Measurements from ENCODE around the gene TNS3. TPM values are rescaled to one million over a fixed set of nuclear protein-coding genes. Genes with fewer than 3 reads are reported as not detected.

TNS3 gene
- polyA plus RNA-seq, 2 donors = 2.7 to 3.4 TPM

- 76 to 88% methylated on average over 12 of the region's 12 CpGs for WGBS, 2 donors
- H3K9me3 ChIP-seq (ENCODE audit: control insufficient read depth in 2 of 2, insufficient read depth in 1 of 2, low read depth in 1 of 2, low read length in 1 of 2) = no peaks in the 10 kb centered on the region
- no peak overlapping the region for H3K4me3 ChIP-seq (ENCODE audit: low read depth in 1 of 2, low read length in 2 of 2)
- peaks cover 2 to 5% of the 10 kb centered on the region in 2 donors for H3K4me1 ChIP-seq (ENCODE audit: control insufficient read depth in 2 of 2, insufficient read depth in 2 of 2, low read length in 1 of 2)
- no peaks in the 10 kb centered on the region for H3K36me3 ChIP-seq (ENCODE audit: control insufficient read depth in 2 of 2, insufficient read depth in 2 of 2, low read length in 1 of 2)
- no peaks in the 10 kb centered on the region for H3K27me3 ChIP-seq (ENCODE audit: control insufficient read depth in 1 of 2, insufficient read depth in 2 of 2, low read length in 2 of 2)
- H3K27ac ChIP-seq (ENCODE audit: low read depth in 2 of 2, low read length in 1 of 2) = no peak overlapping the region
Observed at GRCh38 chr7:47488201-47488968, 93.5 kb downstream of the TNS3 start.

- 68 to 71% methylated on average over 9 of the region's 9 CpGs for WGBS, 2 donors
- Histone ChIP-seq H3K27ac (ENCODE audit: low read depth in 2 of 2, low read length in 1 of 2) (no peak overlapping the region), H3K27me3 (ENCODE audit: control insufficient read depth in 1 of 2, insufficient read depth in 2 of 2, low read length in 2 of 2) (no peaks in the 10 kb centered on the region), H3K36me3 (ENCODE audit: control insufficient read depth in 2 of 2, insufficient read depth in 2 of 2, low read length in 1 of 2) (no peaks in the 10 kb centered on the region), H3K9me3 (ENCODE audit: control insufficient read depth in 2 of 2, insufficient read depth in 1 of 2, low read depth in 1 of 2, low read length in 1 of 2) (no peaks in the 10 kb centered on the region), H3K4me1 (ENCODE audit: control insufficient read depth in 2 of 2, insufficient read depth in 2 of 2, low read length in 1 of 2) (peaks cover 6% of the 10 kb centered on the region in 2 donors), H3K4me3 (ENCODE audit: low read depth in 1 of 2, low read length in 2 of 2) (no peak overlapping the region)
Observed at GRCh38 chr7:47485640-47486435, 96.1 kb downstream of the TNS3 start.

GRCh38 chr7:47484923-47485639 is 96.8 kb downstream of the TNS3 start:
- no peak overlapping the region for H3K4me3 ChIP-seq (ENCODE audit: low read depth in 1 of 2, low read length in 2 of 2)
- H3K4me1 ChIP-seq (ENCODE audit: control insufficient read depth in 2 of 2, insufficient read depth in 2 of 2, low read length in 1 of 2) = peaks cover 4 to 6% of the 10 kb centered on the region in 2 donors
- WGBS, 2 donors = 72 to 86% methylated on average over 17 of the region's 17 CpGs
- H3K36me3 ChIP-seq (ENCODE audit: control insufficient read depth in 2 of 2, insufficient read depth in 2 of 2, low read length in 1 of 2) = no peaks in the 10 kb centered on the region
- no peaks in the 10 kb centered on the region for H3K9me3 ChIP-seq (ENCODE audit: control insufficient read depth in 2 of 2, insufficient read depth in 1 of 2, low read depth in 1 of 2, low read length in 1 of 2)
- H3K27ac ChIP-seq (ENCODE audit: low read depth in 2 of 2, low read length in 1 of 2) = no peak overlapping the region
- no peaks in the 10 kb centered on the region for H3K27me3 ChIP-seq (ENCODE audit: control insufficient read depth in 1 of 2, insufficient read depth in 2 of 2, low read length in 2 of 2)

GRCh38 chr7:47484457-47484856 is 97.5 kb downstream of the TNS3 start:
- 92 to 95% methylated on average over 7 of the region's 7 CpGs for WGBS, 2 donors
- H3K27ac ChIP-seq (ENCODE audit: low read depth in 2 of 2, low read length in 1 of 2) = no peak overlapping the region
- peaks cover 4 to 8% of the 10 kb centered on the region in 2 donors for H3K4me1 ChIP-seq (ENCODE audit: control insufficient read depth in 2 of 2, insufficient read depth in 2 of 2, low read length in 1 of 2)
- no peaks in the 10 kb centered on the region for H3K36me3 ChIP-seq (ENCODE audit: control insufficient read depth in 2 of 2, insufficient read depth in 2 of 2, low read length in 1 of 2)
- H3K4me3 ChIP-seq (ENCODE audit: low read depth in 1 of 2, low read length in 2 of 2) = no peak overlapping the region
- H3K9me3 ChIP-seq (ENCODE audit: control insufficient read depth in 2 of 2, insufficient read depth in 1 of 2, low read depth in 1 of 2, low read length in 1 of 2) = no peaks in the 10 kb centered on the region
- no peaks in the 10 kb centered on the region for H3K27me3 ChIP-seq (ENCODE audit: control insufficient read depth in 1 of 2, insufficient read depth in 2 of 2, low read length in 2 of 2)

- H3K9me3 ChIP-seq (ENCODE audit: control insufficient read depth in 2 of 2, insufficient read depth in 1 of 2, low read depth in 1 of 2, low read length in 1 of 2) = no peaks in the 10 kb centered on the region
- H3K4me1 ChIP-seq (ENCODE audit: control insufficient read depth in 2 of 2, insufficient read depth in 2 of 2, low read length in 1 of 2) = peaks cover 6 to 8% of the 10 kb centered on the region in 2 donors
- 77 to 82% methylated on average over 16 of the region's 16 CpGs for WGBS, 2 donors
- no peaks in the 10 kb centered on the region for H3K36me3 ChIP-seq (ENCODE audit: control insufficient read depth in 2 of 2, insufficient read depth in 2 of 2, low read length in 1 of 2)
- H3K27ac ChIP-seq (ENCODE audit: low read depth in 2 of 2, low read length in 1 of 2) = no peak overlapping the region
- no peaks in the 10 kb centered on the region for H3K27me3 ChIP-seq (ENCODE audit: control insufficient read depth in 1 of 2, insufficient read depth in 2 of 2, low read length in 2 of 2)
- no peak overlapping the region for H3K4me3 ChIP-seq (ENCODE audit: low read depth in 1 of 2, low read length in 2 of 2)
Observed at GRCh38 chr7:47483604-47484273, 98.2 kb downstream of the TNS3 start.

- peaks cover 8 to 12% of the 10 kb centered on the region in 2 donors for H3K4me1 ChIP-seq (ENCODE audit: control insufficient read depth in 2 of 2, insufficient read depth in 2 of 2, low read length in 1 of 2)
- no peak overlapping the region for H3K27ac ChIP-seq (ENCODE audit: low read depth in 2 of 2, low read length in 1 of 2)
- H3K27me3 ChIP-seq (ENCODE audit: control insufficient read depth in 1 of 2, insufficient read depth in 2 of 2, low read length in 2 of 2) = no peaks in the 10 kb centered on the region
- H3K4me3 ChIP-seq (ENCODE audit: low read depth in 1 of 2, low read length in 2 of 2) = no peak overlapping the region
- 46 to 68% methylated on average over 15 of the region's 15 CpGs for WGBS, 2 donors
- H3K9me3 ChIP-seq (ENCODE audit: control insufficient read depth in 2 of 2, insufficient read depth in 1 of 2, low read depth in 1 of 2, low read length in 1 of 2) = no peaks in the 10 kb centered on the region
- H3K36me3 ChIP-seq (ENCODE audit: control insufficient read depth in 2 of 2, insufficient read depth in 2 of 2, low read length in 1 of 2) = no peaks in the 10 kb centered on the region
Observed at GRCh38 chr7:47482013-47482875, 99.7 kb downstream of the TNS3 start.

- H3K4me1 ChIP-seq (ENCODE audit: control insufficient read depth in 2 of 2, insufficient read depth in 2 of 2, low read length in 1 of 2) = peaks cover 8 to 12% of the 10 kb centered on the region in 2 donors
- H3K27ac ChIP-seq (ENCODE audit: low read depth in 2 of 2, low read length in 1 of 2) = no peak overlapping the region
- WGBS, 2 donors = 91 to 97% methylated on average over 7 of the region's 7 CpGs
- no peaks in the 10 kb centered on the region for H3K36me3 ChIP-seq (ENCODE audit: control insufficient read depth in 2 of 2, insufficient read depth in 2 of 2, low read length in 1 of 2)
- H3K9me3 ChIP-seq (ENCODE audit: control insufficient read depth in 2 of 2, insufficient read depth in 1 of 2, low read depth in 1 of 2, low read length in 1 of 2) = no peaks in the 10 kb centered on the region
- no peaks in the 10 kb centered on the region for H3K27me3 ChIP-seq (ENCODE audit: control insufficient read depth in 1 of 2, insufficient read depth in 2 of 2, low read length in 2 of 2)
- H3K4me3 ChIP-seq (ENCODE audit: low read depth in 1 of 2, low read length in 2 of 2) = no peak overlapping the region
Observed at GRCh38 chr7:47481541-47482012, 100.3 kb downstream of the TNS3 start.

GRCh38 chr7:47480576-47481538 is 101.1 kb downstream of the TNS3 start:
- Histone ChIP-seq H3K36me3 (ENCODE audit: control insufficient read depth in 2 of 2, insufficient read depth in 2 of 2, low read length in 1 of 2) (no peaks in the 10 kb centered on the region), H3K27me3 (ENCODE audit: control insufficient read depth in 1 of 2, insufficient read depth in 2 of 2, low read length in 2 of 2) (no peaks in the 10 kb centered on the region), H3K9me3 (ENCODE audit: control insufficient read depth in 2 of 2, insufficient read depth in 1 of 2, low read depth in 1 of 2, low read length in 1 of 2) (no peaks in the 10 kb centered on the region), H3K4me1 (ENCODE audit: control insufficient read depth in 2 of 2, insufficient read depth in 2 of 2, low read length in 1 of 2) (peaks cover 11 to 12% of the 10 kb centered on the region in 2 donors), H3K27ac (ENCODE audit: low read depth in 2 of 2, low read length in 1 of 2) (no peak overlapping the region), H3K4me3 (ENCODE audit: low read depth in 1 of 2, low read length in 2 of 2) (no peak overlapping the region)
- 73 to 84% methylated on average over 12 of the region's 12 CpGs for WGBS, 2 donors

Data from esophagus (tissue), 2 donors.